Neural progenitor cell (in vitro differentiated cells): Measurements from ENCODE around the gene JAKMIP2. TPM values are rescaled to one million over a fixed set of nuclear protein-coding genes. Genes with fewer than 3 reads are reported as not detected.
"Not testable (repeated sequence)": the region's sequence is repeated elsewhere in the genome, so short reads cannot be mapped to it uniquely, and the experiment has no call there.

ENCODE experiments used
- DNase-seq: peaks from one replicate; pipeline ENCODE4 v3.0.0-alpha.2; 2016; ENCODE audit warnings: low spot score
- H2AFZ ChIP-seq: fragments of 200-600 bp; sonication (generic); replicated peaks from 2 replicates; pipeline ENCODE4 v1.6.1; 2016; ENCODE audit warnings: antibody characterized with exemption
- H3F3A ChIP-seq: fragments of 200-600 bp; sonication (generic); 2 replicates; pipeline ENCODE4 v1.6.1; 2016; ENCODE audit warnings: antibody characterized with exemption, low read depth
- H3K27ac ChIP-seq: fragments of 200-600 bp; sonication (generic); 2 replicates; pipeline ENCODE4 v1.5.1; 2016; ENCODE audit warnings: mild to moderate bottlenecking
- H3K27me3 ChIP-seq: fragments of 200-600 bp; sonication (generic); 2 replicates; pipeline ENCODE4 v1.6.1; 2016; ENCODE audit warnings: mild to moderate bottlenecking, moderate library complexity
- H3K36me3 ChIP-seq: fragments of 200-600 bp; sonication (generic); 2 replicates; pipeline ENCODE4 v1.5.1; 2016
- H3K4me1 ChIP-seq: fragments of 200-600 bp; sonication (generic); 2 replicates; pipeline ENCODE4 v1.6.1; 2016; ENCODE audit warnings: mixed run types
- H3K4me2 ChIP-seq: fragments of 200-600 bp; sonication (generic); 2 replicates; pipeline ENCODE4 v1.6.1; 2016
- H3K4me3 ChIP-seq: fragments of 200-600 bp; sonication (generic); 2 replicates; pipeline ENCODE4 v1.5.1; 2016
- H3K79me2 ChIP-seq: fragments of 200-600 bp; sonication (generic); 2 replicates; pipeline ENCODE4 v1.6.1; 2016; ENCODE audit warnings: low read depth
- H3K9ac ChIP-seq: fragments of 200-600 bp; sonication (generic); 2 replicates; pipeline ENCODE4 v1.6.1; 2016
- H3K9me3 ChIP-seq: fragments of 200-600 bp; sonication (generic); 2 replicates; pipeline ENCODE4 v1.5.1; 2016; ENCODE audit warnings: low read depth
- H4K20me1 ChIP-seq: fragments of 200-600 bp; sonication (generic); 2 replicates; pipeline ENCODE4 v1.6.1; 2016; ENCODE audit warnings: low read depth
- H3K27ac Mint-ChIP-seq: 3 replicates; pipeline ENCODE4 v1.8.0; 2021; ENCODE audit warnings: mixed read lengths
- H3K27me3 Mint-ChIP-seq: 2 replicates; pipeline ENCODE4 v1.8.0; 2022; ENCODE audit warnings: low read depth, mild to moderate bottlenecking, inconsistent platforms, moderate library complexity, mixed read lengths; ENCODE audit not compliant: insufficient read depth
- H3K36me3 Mint-ChIP-seq: 3 replicates; pipeline ENCODE4 v1.8.0; 2021; ENCODE audit warnings: mixed read lengths
- H3K4me1 Mint-ChIP-seq: 3 replicates; pipeline ENCODE4 v1.8.0; 2021; ENCODE audit warnings: mixed read lengths
- H3K4me3 Mint-ChIP-seq: 3 replicates; pipeline ENCODE4 v1.8.0; 2021; ENCODE audit warnings: mild to moderate bottlenecking, moderate library complexity, mixed read lengths
- H3K9me3 Mint-ChIP-seq: 3 replicates; pipeline ENCODE4 v1.8.0; 2020; ENCODE audit warnings: mixed read lengths
- EZH2 ChIP-seq: fragments of 200-600 bp; sonication (generic); IDR thresholded peaks from 2 replicates; pipeline ENCODE4 v1.6.1; 2017; ENCODE audit warnings: antibody characterized with exemption, mild to moderate bottlenecking, moderate library complexity
- EZH2phosphoT487 ChIP-seq: fragments of 200-600 bp; sonication (generic); IDR thresholded peaks from 2 replicates; pipeline ENCODE4 v1.6.1; 2017; ENCODE audit warnings: antibody characterized with exemption
- total RNA-seq: library from RNA; depleted of rRNA; stranded (reverse); fragments of >200 nt; gene quantifications from 2 replicates; pipeline ENCODE4 v1.2.3, GENCODE V29; 2015; ENCODE audit warnings: low replicate concordance
- TF ChIP-seq, protein P1 (sequence below): fragments of 200-600 bp; sonication (generic); IDR thresholded peaks from 2 replicates; pipeline ENCODE4 v1.5.1; 2017; ENCODE audit warnings: antibody characterized with exemption, mild to moderate bottlenecking

The JAKMIP2 gene
- total RNA-seq = 8.2 TPM in 2 replicates

DNA sequence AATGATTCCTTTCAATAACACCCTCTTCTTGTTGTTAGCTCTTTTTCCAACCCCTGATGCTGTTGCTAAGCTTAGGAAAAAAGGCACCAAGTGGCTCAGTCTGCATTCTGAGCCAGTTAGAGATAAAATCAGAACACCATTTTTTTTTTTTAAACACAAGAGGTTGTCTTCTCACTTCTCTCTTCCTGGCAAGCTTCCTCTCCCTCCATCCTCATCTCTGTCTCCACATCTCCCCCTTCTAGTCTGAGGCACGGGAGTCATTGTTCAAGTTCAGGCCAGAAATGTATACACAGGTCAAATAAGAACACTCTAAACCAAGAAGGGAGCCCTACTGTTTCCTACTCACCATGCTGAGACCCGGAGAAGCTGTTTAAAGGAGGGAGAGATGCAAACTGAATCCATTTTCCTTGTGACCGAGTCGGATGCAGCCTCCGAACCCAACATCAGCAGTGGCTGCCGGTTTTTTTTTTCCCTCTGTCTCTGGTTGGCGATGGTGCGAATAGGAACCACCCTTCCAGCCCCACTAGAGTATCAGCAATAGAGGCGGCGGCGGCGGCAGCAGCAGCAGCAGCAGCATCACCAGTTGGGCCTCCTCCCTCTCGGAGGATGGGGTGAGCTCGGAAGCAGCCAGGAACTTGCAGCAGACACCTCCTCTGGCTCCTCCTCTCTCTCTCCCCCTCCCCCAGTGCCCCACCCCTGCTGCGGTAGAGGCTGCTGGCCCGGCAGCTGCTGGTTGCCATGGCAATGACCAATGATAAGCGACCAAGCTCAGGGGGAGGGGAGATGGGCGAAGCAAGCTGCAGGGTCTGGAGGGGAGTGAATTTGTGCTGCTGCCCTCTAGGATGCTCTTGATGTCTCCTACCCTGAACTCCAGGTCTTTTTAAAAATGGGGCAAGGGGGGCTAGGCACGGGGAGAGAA lies at the start of gene JAKMIP2:
Gene JAKMIP2, minus strand, starts transcription at position 619 of the 919 bp plus-strand sequence. CDS start 110,922 bp downstream, outside the sequence.
- peak; percentile 99 for DNase-seq
- Mint-ChIP-seq H3K9me3 (no peaks in the 10 kb centered on the region), H3K4me3 (peak within 1 kb of the TSS; percentile 95), H3K27me3 (peaks cover 3% of the 10 kb centered on the region), H3K27ac (peak within 1 kb of the TSS; percentile 96), H3K36me3 (no peaks in the 10 kb centered on the region), H3K4me1 (peaks cover 34% of the 10 kb centered on the region)
- Histone ChIP-seq H3K4me1 (peaks cover 41% of the 10 kb centered on the region), H4K20me1 (no peaks in the 10 kb centered on the region), H3K9ac (peak within 1 kb of the TSS; percentile 6), H3K27me3 (no peaks in the 10 kb centered on the region), H2AFZ (peak within 1 kb of the TSS; percentile 65), H3K9me3 (no peaks in the 10 kb centered on the region), H3K79me2 (peaks cover 44% of the 10 kb centered on the region), H3K4me3 (peak within 1 kb of the TSS; percentile 62), H3K36me3 (no peaks in the 10 kb centered on the region), H3F3A (peaks cover 25% of the 10 kb centered on the region), H3K27ac (peak within 1 kb of the TSS; percentile 94), H3K4me2 (peak within 1 kb of the TSS; percentile 79)
- TF ChIP-seq EZH2 = no peak
- TF ChIP-seq, protein P1, sequence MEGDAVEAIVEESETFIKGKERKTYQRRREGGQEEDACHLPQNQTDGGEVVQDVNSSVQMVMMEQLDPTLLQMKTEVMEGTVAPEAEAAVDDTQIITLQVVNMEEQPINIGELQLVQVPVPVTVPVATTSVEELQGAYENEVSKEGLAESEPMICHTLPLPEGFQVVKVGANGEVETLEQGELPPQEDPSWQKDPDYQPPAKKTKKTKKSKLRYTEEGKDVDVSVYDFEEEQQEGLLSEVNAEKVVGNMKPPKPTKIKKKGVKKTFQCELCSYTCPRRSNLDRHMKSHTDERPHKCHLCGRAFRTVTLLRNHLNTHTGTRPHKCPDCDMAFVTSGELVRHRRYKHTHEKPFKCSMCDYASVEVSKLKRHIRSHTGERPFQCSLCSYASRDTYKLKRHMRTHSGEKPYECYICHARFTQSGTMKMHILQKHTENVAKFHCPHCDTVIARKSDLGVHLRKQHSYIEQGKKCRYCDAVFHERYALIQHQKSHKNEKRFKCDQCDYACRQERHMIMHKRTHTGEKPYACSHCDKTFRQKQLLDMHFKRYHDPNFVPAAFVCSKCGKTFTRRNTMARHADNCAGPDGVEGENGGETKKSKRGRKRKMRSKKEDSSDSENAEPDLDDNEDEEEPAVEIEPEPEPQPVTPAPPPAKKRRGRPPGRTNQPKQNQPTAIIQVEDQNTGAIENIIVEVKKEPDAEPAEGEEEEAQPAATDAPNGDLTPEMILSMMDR = peak; percentile 41

DNA sequence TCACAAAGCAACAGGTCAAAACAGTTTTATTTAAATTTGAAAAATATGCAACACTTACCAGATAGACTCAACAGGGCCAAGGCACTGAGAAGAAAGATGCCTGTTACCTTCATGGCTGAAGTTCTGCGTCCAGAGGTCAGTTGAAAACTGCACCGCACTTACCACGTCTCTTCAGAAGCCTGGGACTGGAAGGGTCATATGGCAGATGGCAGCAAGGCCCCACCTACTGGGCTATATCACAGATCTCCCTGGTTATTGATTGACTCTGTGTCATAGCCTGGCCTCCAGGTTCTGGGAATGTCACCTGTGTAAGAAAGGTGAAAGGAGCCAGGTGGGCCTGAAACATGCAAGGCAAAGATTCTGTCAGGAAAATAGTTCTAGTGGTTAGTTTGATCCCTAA lies 48.9 kb upstream of the JAKMIP2 start, which contains the start of gene SPINK1:
Gene SPINK1, minus strand, starts transcription at position 207 of the 400 bp plus-strand sequence. Its CDS starts 94 bp downstream, at position 113.
- Histone ChIP-seq H3K4me1 (no peaks in the 10 kb centered on the region), H4K20me1 (no peaks in the 10 kb centered on the region), H3K4me2 (no peak within 1 kb of the TSS), H2AFZ (no peak within 1 kb of the TSS), H3K4me3 (no peak within 1 kb of the TSS), H3K9me3 (no peaks in the 10 kb centered on the region), H3K27ac (no peak within 1 kb of the TSS), H3K27me3 (no peaks in the 10 kb centered on the region), H3K9ac (no peak within 1 kb of the TSS), H3K36me3 (no peaks in the 10 kb centered on the region), H3F3A (no peaks in the 10 kb centered on the region), H3K79me2 (no peaks in the 10 kb centered on the region)
- Mint-ChIP-seq H3K27ac (no peak within 1 kb of the TSS), H3K4me1 (peaks cover 7% of the 10 kb centered on the region), H3K4me3 (no peak within 1 kb of the TSS), H3K9me3 (no peaks in the 10 kb centered on the region), H3K27me3 (peaks cover 2% of the 10 kb centered on the region), H3K36me3 (no peaks in the 10 kb centered on the region)
- DNase-seq = no peak
- TF ChIP-seq, protein P1 = no peak
- TF ChIP-seq EZH2phosphoT487 = no peak
- TF ChIP-seq EZH2 = no peak

DNA sequence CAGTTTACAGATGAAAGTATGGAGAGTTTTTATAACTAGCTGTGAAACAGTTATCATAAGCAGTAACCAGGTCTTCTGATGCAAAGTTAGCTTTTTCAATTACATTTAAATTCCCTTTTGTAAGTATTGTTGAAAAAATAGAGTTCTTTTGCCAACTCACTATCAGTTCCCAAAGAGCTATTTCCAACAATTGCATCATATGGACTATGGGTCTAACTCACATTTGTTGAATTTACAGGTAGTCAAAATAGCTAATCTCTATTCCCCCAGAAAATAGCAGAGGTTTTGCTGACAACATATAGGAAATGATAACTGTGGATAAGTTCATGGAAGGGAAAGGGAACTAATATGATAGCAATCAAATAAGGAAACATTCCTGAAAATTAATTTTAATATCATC lies 47.5 kb upstream of the JAKMIP2 start:
- Mint-ChIP-seq H3K27me3 (peaks cover 2% of the 10 kb centered on the region), H3K36me3 (no peaks in the 10 kb centered on the region), H3K9me3 (no peaks in the 10 kb centered on the region), H3K27ac (no peak overlapping the region), H3K4me1 (peaks cover 7% of the 10 kb centered on the region), H3K4me3 (no peak overlapping the region)
- Histone ChIP-seq H3K36me3 (no peaks in the 10 kb centered on the region), H2AFZ (no peak overlapping the region), H4K20me1 (no peaks in the 10 kb centered on the region), H3K4me1 (no peaks in the 10 kb centered on the region), H3K9ac (no peak overlapping the region), H3K4me2 (no peak overlapping the region), H3K27ac (no peak overlapping the region), H3F3A (no peaks in the 10 kb centered on the region), H3K27me3 (no peaks in the 10 kb centered on the region), H3K4me3 (no peak overlapping the region), H3K9me3 (no peaks in the 10 kb centered on the region), H3K79me2 (no peaks in the 10 kb centered on the region)
- TF ChIP-seq, protein P1 = no peak
- TF ChIP-seq EZH2phosphoT487 = no peak
- TF ChIP-seq EZH2 = no peak
- DNase-seq = no peak

DNA sequence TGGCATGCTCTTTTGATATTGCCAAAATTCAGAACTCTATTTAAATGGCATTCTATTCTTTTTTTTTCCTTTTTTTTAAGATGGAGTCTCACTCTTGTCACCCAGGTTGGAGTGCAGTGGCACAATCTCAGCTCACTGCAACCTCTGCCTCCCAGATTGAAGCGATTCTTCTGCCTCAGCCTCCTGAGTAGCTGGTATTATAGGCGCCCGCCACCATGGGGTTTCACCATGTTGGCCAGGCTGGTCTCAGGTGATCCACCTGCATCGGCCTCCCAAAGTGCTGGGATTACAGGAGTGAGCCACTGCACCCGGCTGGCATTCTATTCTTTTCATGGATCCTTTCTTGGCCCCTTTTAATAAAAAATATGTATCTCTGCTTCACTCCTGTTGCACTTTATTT lies 44.5 kb upstream of the JAKMIP2 start:
- not testable (repeated sequence) for H3K4me3 Mint-ChIP-seq, H2AFZ ChIP-seq, H3K4me3 ChIP-seq, H3K27ac ChIP-seq, H3K27me3 Mint-ChIP-seq, H3K4me1 ChIP-seq, DNase-seq, H3K4me1 Mint-ChIP-seq, H3K27ac Mint-ChIP-seq, H3K9ac ChIP-seq, H3K27me3 ChIP-seq, H3K9me3 ChIP-seq, H3K36me3 Mint-ChIP-seq, H3F3A ChIP-seq, H3K4me2 ChIP-seq, H3K79me2 ChIP-seq, H3K36me3 ChIP-seq, H4K20me1 ChIP-seq, H3K9me3 Mint-ChIP-seq
